NCI-H82 treated with DMSO at 0.1 percent for 48 hours (cell line): Measurements from ENCODE around the gene TUBGCP6.

Experiments
- DNase-seq: peaks from one replicate; lab custom pipeline; 2025; ENCODE audit not compliant: unreplicated experiment; lab: John Stamatoyannopoulos, UW

Gene TUBGCP6

DNA sequence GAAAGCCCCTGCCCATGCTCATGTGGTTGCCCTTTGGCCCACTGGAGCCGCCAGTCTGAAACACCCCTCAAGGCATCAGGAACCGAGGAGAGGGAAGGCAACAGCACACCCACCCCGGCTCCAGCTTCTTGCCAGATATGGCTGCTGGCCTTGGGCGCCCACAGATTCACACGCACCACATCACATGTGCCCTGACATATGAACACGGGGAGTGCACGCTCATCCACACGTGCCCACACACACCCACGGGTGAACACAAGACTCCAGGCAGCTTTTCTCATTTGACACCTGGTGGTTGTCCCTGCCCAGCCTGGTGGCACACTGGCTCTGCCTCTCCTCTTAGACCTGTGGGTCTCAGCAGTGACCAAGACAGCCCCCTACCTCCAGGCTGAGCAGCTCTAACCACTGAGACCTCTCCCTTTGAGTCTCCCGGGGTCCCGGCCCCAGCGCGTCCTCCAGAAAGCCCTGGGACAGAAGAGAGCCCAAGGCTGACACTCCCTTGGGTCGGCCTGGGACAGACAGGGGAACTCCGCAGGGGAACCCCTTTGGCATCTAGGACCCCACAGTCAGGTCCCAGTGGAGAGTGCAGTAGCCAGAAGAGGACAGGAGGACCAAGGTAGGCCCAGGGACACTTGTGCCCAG is 19.4 kb upstream of the TUBGCP6 start:
- no peak for DNase-seq

DNA sequence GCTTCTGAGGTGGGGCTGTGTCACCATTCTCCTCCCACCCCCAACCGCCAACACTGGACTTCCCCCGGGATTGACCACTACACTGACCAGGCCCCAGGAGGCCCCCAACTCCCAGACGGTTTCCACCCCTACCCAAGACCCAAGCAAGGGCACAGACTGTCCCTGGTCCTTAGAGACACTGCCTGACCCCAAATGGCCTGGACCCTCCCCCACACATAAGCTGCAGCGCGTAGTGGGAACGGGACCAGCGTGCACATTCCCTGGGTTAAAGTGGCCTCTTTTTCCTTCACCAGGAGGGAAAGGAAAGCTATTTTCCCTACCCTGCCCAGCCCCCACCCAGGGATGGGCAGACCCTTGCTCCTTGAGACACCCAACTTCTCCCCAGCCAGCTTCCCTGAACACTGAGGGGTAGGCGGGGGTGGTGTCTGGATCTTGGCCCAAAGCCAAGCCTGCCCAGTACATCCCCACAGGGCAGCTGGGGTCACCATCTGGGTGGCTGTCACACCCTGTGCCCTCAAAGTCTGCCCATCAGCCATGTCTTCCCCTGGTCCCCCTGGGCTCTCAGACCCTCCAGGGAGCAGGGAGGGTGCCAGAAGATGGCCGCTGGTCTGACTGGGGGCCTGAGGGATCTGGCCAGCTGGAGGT is 18.3 kb upstream of the TUBGCP6 start:
- no peak for DNase-seq

GRCh38 chr22:50262460-50262911 is 17.7 kb upstream of the TUBGCP6 start:
- no peak for DNase-seq

GRCh38 chr22:50261615-50262459 is 17.0 kb upstream of the TUBGCP6 start, which contains the start of gene MAPK12:
TSS of gene MAPK12 (minus strand) at chr22:50261683. CDS start at chr22:50261509, 174 bp downstream.
- no peak for DNase-seq

- DNase-seq = no peak
These were observed 16.2 kb upstream of the TUBGCP6 start for GRCh38 chr22:50260801-50261614.

- no peak for DNase-seq
These were observed 15.6 kb upstream of the TUBGCP6 start for GRCh38 chr22:50260434-50260800.

- no peak for DNase-seq
These were observed 14.5 kb upstream of the TUBGCP6 start for GRCh38 chr22:50259302-50259701.

DNA sequence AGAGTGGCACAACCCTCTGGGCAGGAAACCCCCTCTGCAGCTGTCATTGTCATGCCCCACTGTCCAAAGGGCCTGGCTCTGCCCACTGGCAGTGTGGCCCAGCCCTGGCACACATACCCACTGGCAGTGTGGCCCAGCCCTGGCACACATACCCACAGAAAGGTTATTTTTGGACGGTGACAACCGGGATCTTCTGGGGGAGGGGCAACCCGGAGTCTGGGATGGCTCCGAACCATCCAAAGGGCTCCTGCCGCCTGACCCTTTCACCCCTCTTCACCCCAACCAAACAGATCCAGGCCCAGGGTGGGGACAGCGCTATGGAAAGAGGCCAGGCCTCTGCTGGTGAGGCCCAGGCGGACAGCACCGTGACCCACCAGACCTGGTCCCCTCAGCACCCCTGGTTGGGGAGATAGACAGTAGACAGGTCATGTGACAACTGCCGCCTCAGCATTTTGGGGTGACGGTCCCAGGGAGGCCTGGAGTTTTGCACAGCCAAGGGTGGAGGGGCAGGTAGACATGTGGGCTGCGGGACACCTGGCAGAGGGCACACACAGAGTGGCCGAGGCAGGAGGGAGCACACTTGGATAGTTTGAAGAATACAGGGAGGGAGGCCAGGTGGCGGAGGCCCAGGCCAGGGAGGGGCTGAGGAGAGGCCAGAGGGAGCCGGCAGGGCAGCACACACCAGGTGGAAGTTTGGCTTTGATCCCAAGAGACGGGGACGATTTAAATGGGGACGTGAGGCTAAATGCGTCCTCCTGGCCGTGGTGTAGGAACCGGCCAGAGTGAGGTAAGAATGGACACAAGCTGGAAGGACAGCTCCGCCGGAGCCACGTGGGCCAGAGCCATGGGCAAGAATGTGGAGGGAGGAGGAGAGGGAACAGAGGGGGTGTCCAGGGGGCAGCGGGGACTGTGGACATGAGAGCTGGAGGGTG is 13.8 kb upstream of the TUBGCP6 start:
- no peak for DNase-seq

DNA sequence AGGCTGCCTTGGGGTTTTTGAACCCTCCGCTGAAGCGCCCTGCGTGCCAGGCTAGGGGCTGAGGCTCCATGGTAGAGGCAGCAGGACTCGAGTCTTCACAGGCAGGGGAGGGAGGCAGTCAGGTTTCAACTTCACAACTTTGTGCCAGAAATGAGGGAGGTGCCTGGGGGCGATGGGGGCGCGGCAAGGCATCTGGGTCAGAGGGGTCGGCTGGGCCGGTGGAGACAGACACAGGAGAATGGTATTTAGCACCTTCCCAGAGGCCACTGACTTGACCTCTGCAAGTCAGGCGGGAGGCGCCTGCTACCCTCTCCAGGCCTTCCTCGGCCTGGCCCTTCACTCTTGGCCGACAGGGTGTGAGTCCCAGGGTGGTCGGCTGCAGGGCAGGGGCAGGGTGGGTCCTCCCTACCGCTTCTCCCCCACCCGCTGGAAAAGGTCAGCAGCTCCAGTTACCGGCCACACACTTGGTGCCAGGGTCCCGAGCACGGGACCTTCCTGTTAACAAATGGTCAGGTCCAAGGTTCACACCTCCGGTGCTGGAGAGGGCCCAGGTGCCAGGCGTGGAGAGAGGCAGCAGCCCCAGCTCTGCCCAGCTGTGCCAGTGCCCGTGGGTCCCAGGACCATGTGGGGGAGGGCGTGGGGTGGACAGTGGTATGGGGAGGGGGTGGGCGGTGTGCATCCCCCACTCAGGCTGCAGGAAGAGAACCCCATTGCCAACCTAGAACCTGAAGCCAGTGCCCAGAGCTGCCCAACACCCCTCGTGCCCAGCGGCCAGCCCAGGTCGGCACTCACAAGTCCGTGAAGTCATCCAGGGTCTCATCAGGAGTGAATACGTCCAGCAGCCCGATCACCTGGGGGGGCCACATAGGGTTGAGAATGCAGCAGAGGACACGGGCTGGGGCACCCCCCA is 12.9 kb upstream of the TUBGCP6 start:
- no peak for DNase-seq

GRCh38 chr22:50257041-50257440 is 12.2 kb upstream of the TUBGCP6 start:
- DNase-seq = no peak

GRCh38 chr22:50256258-50256862 is 11.5 kb upstream of the TUBGCP6 start:
- no peak for DNase-seq

DNA sequence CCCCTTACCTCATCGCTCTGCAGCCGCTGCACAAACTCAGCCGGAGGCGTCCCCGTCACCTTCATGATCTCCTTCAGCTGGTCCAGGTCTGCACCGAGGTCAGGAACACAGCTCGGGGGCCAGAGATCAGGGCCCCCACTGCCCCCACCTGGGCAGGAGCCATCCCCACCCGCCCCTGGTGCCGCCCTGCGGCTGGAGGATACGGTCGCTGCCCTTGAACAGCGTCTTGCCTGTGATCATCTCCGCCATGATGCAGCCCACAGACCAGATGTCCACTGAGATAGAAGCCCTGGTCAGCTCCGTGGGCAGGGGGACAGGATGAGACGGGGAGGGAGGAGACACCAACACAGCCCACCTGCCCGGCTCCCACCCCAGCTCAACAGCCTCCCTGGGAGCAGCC is 10.8 kb upstream of the TUBGCP6 start:
- DNase-seq = no peak

DNA sequence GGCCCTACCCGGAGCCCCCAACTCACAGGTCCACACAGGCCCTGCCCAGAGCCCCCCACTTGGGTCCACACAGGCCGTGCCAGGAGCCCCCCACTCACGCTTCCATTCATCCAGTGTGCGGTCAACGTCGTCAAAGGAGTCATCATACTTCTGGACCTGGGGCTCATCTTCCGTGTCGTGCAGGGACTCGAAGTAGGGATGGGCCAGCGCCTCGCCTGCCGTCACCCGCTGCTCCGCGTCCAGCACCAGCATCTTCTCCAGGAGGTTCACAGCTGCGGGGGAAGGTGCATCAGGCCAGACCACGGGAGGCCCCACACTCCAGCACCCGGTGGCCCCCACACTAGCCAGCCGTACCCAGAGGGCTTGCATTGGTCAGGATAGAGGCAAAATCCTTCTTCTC is 10.3 kb upstream of the TUBGCP6 start:
- DNase-seq = no peak

GRCh38 chr22:50253941-50254340 is 9.1 kb upstream of the TUBGCP6 start:
- no peak for DNase-seq

DNA sequence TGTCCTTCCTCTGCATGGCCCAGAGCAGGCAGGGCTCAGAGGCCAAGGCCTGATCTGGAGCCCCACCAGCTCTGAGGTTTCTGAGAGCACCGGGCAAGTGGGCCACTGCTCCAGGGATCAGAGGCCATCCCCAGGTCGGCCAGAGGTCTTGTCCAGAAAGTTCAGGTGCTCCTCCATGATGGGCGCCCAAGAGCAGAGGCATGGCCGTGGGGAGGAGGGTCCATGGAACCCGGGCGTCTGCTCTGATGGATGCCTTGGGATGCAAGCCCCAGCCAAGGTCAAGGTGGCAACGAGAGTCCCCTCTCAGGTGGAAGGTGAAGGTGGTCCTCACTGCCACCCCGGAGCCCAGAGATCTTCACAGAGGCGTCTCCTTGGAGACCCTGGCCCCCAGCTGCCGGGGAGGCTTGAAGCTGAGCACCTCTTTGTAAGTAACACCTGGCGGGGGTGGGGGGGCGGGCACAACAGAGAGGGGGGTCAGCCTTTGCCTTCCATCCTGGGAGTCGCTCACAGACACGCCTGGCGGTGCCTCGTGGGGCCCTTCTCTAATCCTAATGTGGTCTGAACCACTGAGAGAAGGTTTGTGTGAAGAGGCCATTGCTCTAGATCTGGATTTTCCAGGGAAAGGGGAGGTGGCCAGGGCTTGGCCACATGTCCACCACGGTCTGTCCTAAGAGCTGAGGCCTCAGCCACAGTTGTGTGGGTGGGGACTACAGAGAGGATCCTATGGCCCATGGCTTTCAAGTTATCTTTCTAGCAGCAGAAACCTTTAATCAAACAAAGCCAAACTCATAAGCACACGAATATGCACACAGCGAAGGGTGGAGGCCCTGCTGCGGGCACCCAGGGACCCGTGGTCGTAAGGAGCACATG is 8.5 kb upstream of the TUBGCP6 start:
- DNase-seq = no peak

GRCh38 chr22:50252082-50253045 is 7.5 kb upstream of the TUBGCP6 start:
- DNase-seq = no peak
